Left renal pelvis (tissue), 4 donors: ENCODE data around the gene NKAPD1. TPM values are rescaled to one million over a fixed set of nuclear protein-coding genes. Genes with fewer than 3 reads are reported as not detected.
"Not testable (repeated sequence)": the region's sequence is repeated elsewhere in the genome, so short reads cannot be mapped to it uniquely, and the experiment has no call there.

Source experiments
- DNase-seq, 4 donors: peaks; one replicate each; pipeline ENCODE4 v3.0.0-alpha.2; 2013; ENCODE audit warnings: low read depth in 4 of 4, low spot score in 3 of 4
- polyA plus RNA-seq, 4 donors: library from polyadenylated mRNA; unstranded; fragments of 120-200 nt; gene quantifications; one replicate each; pipeline ENCODE4 v1.2.1, GENCODE V29; 2013; ENCODE audit not compliant: insufficient read length in 4 of 4

NKAPD1 gene
- polyA plus RNA-seq, result 10 to 100 TPM; 33.0 to 59.7 (median 50.3) TPM

GRCh38 chr11:112073941-112074811 is at the start of gene NKAPD1, which contains the start of gene PIH1D2:
TSS of gene NKAPD1 (plus strand) at chr11:112074299. CDS start at chr11:112075575, 1,276 bp downstream.
TSS of gene PIH1D2 (minus strand) at chr11:112074017. CDS start at chr11:112073174, 843 bp downstream.
- peak; percentile 68 to 83 (median 81) for DNase-seq

GRCh38 chr11:112024773-112025678 is 49.1 kb upstream of the NKAPD1 start, which contains the start of gene DLAT:
TSS of gene DLAT (plus strand) at chr11:112025408. CDS start at chr11:112025473, 65 bp downstream.
- peak; percentile 75 to 82 (median 80) for DNase-seq

DNA sequence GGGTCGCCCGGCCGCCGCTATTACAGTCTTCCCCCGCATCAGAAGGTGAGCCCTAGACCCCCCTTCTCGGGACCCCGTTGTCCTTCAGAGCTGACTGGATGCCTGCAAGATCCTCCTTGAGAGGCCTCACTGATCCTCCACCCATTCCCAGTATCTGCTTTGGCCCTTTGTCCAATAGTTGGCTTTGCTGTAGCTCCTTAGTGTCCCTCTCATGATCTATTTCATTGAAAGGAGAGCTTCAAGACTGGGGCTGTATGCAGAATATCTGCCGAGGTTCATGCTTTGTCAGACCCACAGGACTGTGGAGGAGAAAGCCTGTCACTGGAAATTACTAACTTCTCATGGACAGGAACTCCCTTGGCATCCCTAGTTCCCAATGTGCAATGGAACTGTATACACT is 48.4 kb upstream of the NKAPD1 start:
- peak in 1 of 4 donors; percentile 8 for DNase-seq

- DNase-seq, result not testable (repeated sequence)
These were observed 47.2 kb upstream of the NKAPD1 start for GRCh38 chr11:112026784-112027410.

DNA sequence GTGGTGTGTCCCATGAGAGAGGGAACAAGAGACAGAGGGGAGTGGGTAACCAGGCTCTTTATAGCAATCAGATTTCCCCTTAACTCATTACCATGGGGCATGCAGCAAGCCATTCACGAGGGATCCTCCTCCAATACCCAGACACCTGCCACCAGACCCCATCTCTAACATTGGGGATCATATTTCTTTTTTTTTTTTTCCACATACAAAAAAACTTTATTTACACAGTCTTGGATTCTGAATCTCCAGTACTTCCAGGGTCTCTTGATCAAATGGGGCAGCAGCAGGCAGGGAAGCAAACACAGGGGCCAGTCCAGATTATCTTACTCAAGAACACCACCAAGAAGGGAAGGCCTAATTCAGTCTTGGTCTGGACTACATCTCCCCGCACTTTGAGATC is 44.6 kb upstream of the NKAPD1 start:
- DNase-seq, result no peak

DNA sequence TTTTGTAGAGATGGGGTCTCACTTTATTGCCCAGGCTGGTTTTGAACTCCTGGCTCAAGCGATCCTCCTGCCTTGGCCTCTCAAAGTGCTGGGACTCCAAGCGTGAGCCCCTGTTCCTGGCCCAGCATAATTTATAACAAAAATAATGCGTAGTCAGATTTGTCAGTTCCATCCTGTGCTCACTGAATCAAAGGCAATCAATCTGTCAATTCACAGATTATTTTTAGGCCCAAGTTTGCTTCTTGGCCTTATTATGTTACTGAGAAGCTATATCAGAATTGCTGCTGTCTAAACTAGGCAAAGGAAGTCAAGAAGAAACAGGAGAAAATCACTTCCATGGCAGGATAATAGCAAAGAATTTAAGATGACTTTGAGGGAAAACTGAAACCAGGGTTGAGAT is 40.2 kb upstream of the NKAPD1 start:
- no peak for DNase-seq

DNA sequence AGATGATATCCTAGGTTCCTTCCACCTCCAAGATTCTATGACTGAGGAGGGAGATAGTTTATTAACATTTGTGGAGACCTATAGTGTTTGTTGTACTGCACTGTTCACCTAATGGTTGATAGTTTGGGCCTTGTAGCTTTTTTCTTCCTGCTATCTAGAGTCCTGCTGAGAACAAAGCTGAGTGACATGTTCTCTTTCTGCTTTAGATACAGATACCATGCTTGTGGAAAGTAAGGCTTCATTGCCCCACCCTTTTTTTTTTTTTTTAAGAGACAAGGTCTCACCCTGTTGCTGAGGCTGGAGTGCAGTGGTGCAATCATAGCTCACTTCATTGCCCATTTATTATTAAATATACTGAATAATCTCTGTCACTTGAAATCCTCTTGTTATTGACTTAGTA is 36.6 kb upstream of the NKAPD1 start:
- no peak for DNase-seq

- no peak for DNase-seq
These were observed 31.7 kb upstream of the NKAPD1 start for GRCh38 chr11:112042161-112042960.

- DNase-seq, result no peak
These were observed 31.2 kb upstream of the NKAPD1 start for GRCh38 chr11:112042961-112043304.

DNA sequence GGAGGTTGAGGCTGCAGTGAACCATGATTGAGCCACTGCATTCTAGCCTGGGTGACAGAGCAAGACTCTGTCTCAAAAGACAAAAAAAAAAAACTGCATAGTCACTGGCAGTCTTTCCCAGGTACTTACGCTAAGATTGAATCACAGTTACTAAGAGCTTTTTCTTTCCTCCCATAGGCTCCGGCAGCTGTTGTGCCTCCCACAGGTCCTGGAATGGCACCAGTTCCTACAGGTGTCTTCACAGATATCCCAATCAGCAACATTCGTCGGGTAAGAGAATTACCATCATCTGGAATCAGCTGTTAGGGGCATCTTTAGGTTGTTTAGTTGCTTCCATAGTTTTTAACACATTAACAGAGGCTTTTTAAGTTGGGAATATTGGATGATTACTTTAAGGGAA is 29.1 kb upstream of the NKAPD1 start:
- DNase-seq, result no peak

DNA sequence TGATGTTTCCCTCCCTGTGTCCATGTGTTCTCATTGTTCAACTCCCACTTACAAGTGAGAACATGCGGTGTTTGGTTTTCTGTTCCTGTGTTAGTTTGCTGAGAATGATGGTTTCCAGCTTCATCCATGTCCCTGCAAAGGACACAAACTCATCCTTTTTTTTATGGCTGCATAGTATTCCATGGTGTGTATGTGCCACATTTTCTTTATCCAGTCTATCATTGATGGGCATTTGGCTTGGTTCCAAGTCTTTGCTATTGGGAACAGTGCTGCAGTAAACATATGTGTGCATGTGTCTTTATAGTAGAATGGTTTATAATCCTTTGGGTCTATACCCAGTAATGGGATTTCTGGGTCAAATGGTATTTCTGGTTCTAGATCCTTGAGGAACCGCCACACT is 27.5 kb upstream of the NKAPD1 start:
- not testable (repeated sequence) for DNase-seq

- not testable (repeated sequence) for DNase-seq
These were observed 25.8 kb upstream of the NKAPD1 start for GRCh38 chr11:112048256-112048655.

GRCh38 chr11:112049777-112050176 is 24.3 kb upstream of the NKAPD1 start:
- no peak for DNase-seq

- DNase-seq, result no peak
These were observed 23.4 kb upstream of the NKAPD1 start for GRCh38 chr11:112050721-112051120.

DNA sequence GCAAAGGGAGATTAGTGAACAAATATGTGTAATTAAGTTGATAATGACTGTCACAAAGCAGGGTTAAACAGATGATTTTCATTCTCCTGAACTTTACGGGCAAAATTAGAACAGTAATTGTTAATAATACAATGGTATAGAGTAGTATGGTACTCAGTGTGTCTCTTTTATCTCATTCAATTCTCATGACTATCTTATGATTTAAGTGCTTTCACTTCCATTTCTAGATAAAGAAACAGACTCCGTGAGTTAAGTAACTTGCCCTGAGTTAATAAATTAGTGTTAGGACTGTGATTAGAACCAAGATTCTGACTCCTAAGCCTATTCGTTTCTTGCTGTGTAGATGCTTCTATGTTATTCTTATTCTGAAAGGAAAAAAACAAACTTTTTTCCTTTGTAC is 22.3 kb upstream of the NKAPD1 start:
- DNase-seq, result no peak

DNA sequence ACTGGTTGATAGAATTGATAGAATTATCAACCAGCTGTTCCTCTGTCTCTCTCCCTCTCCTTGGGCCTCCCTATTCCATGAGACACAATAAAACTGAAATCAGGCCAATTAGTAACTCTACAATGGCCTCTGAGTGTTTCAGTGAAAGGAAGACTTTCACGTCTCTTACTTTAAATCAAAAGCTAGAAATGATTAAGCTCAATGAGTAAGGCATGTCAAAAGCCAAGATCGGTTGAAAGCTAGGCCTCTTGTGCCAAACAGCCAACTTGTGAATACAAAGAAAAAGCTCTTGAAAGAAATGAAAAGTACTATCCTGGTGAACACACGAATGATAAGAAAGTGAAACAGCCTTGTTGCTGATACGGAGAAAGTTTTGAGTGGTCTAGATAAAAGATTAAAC is 16.9 kb upstream of the NKAPD1 start:
- DNase-seq, result no peak

- no peak for DNase-seq
These were observed 16.0 kb upstream of the NKAPD1 start for GRCh38 chr11:112058103-112058502.

- no peak for DNase-seq
These were observed 11.2 kb upstream of the NKAPD1 start for GRCh38 chr11:112062923-112063322.

GRCh38 chr11:112082729-112083128 is 8.6 kb downstream of the NKAPD1 start:
- DNase-seq, result no peak
